Occipital lobe (tissue), 2 donors: Measurements from ENCODE around the gene PIPOX. TPM values are rescaled to one million over a fixed set of nuclear protein-coding genes. Genes with fewer than 3 reads are reported as not detected.

Experiments
- DNase-seq: peaks from one replicate; lab custom pipeline; 2025; lab: John Stamatoyannopoulos, UW
- total RNA-seq: library from RNA; depleted of rRNA; stranded (reverse); fragments of >200 nt; gene quantifications from one replicate; pipeline ENCODE4 v1.2.3, GENCODE V29; 2014

PIPOX gene, protein sequence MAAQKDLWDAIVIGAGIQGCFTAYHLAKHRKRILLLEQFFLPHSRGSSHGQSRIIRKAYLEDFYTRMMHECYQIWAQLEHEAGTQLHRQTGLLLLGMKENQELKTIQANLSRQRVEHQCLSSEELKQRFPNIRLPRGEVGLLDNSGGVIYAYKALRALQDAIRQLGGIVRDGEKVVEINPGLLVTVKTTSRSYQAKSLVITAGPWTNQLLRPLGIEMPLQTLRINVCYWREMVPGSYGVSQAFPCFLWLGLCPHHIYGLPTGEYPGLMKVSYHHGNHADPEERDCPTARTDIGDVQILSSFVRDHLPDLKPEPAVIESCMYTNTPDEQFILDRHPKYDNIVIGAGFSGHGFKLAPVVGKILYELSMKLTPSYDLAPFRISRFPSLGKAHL
- 4.1 TPM for total RNA-seq

DNA sequence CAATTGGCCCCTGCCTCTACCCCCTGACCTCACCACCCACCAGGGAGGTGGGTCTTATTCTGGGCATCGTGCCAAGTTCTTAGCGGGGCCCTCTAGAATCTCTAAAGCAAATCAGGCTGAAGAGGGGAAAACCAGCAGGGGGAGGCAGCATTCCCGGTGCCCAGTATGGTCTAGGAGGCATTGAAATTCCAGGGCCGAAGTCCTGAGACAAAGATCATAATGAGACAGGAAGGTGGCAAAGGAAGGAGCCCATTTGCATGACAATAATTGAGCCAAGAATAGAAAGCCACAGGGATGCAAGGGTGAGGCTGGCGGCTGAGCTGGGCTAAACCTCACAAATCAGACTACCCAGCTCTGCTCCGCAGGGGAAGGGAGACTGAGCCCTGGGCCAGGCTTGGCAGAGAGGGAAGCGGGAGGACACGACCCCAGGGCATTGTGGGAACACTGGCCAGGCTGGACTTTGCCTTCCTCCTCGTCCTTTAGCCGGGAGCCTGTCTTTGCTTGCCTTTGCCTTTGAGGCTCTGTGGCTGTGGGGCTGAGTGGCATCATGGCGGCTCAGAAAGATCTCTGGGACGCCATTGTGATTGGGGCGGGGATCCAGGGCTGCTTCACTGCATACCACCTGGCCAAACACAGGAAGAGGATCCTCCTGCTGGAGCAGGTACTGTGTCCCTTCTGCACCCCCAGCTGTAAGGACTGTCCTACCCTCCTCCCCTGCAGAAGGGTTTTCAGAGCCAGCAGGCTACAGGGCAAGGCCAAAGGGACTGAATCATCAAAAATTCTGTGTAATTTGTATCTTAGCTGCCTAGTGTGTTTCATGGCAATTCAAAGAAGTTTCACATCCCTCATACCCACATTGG is at the start of gene PIPOX:
TSS of gene PIPOX (plus strand) at position 463 of the 860 bp plus-strand sequence. CDS start at position 548, 85 bp downstream.
- no peak for DNase-seq

DNA sequence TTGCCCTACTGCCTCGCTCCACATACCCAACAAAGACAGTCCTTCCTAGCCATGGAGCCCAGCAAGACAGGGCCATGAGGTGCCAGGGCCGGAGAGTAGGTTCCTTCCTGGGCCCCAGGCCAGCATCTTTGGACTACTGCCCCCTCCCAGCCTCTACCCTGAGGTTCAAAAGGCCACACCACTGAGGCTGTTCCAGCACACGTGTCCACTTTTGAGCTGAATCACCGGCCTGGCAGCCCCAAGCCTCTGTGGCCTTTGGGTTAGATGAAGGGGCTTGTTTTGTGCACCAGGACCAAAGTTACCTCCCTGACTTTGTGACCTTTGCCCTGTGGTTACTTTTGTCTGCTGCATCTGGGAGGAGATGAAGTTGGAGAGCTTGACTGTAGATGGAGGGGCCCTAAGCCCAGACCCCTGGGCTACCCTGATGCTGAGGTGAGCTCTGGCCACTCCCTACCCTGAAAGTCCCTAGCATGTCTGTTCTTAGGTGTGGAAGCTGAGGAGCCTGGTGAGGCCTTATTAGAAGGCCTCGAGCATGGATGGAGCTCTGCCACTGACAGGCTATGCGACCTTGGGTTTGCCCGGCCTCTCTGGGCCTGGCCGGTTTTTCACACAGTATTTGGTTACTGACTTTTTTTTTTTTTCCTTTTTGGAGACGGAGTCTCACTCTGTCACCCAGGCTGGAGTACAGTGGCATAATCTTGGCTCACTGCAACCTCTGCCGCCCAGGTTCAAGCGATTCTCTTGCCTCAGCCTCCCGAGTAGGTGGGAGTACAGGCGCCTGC is 49.1 kb upstream of the PIPOX start:
- DNase-seq, result no peak

DNA sequence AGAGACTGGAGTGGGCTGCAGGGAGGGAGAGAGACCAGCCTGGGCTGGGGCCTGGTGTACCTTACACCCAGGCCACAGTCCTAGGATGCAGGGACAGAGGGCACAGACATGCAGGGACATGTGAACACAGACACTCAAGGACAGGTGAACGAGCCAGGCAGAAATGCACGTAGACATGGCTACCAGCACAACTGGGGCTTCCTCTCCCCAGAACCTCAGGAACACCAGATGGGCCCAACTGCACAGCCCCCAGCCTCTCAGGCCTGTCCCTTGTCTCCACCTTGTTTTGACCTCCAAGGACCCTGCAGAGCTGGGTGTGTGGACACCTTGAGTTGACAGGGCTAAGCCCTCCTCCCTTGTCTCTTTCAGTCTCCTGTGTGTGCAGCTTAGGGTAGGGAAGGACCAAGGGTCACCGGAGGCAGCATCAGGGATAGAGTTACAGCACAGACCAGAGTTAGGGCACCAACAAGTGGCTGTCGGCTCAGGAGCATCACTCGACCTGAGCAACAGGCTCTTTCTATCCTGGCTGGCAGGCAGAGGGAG is 46.3 kb upstream of the PIPOX start:
- DNase-seq, result no peak

DNA sequence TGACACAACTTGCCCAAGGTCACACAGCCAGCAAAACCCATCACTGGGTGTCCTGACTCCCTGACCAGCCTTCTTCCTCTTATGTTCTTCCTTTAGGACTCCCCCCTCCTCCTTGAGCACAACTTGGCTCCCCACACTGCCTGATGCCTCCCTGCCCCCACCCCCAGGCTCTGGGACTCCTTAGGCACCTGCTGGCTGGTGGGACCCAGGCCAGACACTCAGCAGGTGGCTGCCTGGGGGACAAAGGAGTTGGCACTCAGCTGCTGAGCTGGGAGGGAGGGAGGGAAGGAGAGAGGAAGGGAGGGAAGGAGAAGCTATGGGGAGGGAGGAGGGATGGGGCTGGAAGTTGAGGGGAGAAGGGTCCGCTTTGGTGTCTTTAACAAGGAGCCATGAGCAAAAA is 45.1 kb upstream of the PIPOX start:
- DNase-seq, result no peak

DNA sequence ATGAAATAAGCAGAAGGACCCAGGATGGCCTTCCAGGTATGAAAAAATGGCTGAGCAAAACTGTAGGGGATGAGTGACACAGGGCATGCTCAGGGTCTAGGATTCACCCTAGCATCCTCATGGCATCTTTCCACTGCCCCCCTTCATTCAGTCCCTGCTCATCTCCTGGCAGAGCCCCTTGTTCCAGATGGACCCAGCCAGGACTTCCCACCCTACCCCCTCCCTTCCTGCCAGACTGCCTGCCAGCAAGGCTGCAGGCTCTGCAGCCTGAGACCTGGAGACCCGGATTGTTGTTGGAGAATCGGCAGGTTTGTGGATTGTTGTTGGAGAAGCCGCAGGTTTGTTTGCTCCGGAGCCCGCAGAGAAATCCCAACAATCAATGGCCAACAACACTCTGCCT is 43.7 kb upstream of the PIPOX start:
- DNase-seq, result no peak

DNA sequence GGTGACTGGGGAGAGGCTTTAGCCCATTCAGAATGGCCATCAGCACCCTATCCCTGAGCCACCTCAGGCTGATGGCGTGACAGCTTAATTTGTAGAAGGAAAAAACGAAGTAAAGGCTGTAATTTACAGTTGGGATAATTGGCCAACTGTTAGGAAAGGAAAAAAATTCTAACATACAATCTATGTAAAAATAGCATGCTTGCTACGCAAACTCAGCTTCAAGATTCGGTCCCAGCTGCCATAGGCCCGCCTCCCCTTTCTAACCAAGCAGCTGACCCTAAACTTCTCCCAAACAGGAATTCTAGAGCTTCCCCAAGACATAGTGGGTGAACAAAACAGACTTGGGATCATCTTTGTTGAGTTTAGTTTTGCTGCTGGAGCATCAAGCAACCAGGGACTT is 42.0 kb upstream of the PIPOX start:
- no peak for DNase-seq

DNA sequence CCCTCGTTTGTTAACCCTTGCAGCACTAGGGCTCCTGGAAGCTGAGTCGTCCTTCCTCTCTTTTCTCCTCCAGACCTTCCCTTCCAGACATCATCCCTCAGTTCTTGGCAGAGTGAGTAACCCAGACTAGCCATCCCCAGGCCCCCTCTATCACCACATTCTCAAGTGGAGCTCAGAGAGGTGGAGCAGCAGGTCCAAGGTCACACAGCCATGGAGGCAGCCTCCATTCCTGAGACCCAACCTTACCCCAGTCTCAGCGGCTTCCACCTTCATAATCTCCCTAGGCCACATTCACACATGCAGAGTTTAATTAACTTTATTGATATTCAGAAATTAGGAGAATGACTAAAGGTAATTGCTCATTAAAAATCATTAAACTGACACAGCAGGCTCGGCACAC is 40.1 kb upstream of the PIPOX start:
- DNase-seq, result no peak

DNA sequence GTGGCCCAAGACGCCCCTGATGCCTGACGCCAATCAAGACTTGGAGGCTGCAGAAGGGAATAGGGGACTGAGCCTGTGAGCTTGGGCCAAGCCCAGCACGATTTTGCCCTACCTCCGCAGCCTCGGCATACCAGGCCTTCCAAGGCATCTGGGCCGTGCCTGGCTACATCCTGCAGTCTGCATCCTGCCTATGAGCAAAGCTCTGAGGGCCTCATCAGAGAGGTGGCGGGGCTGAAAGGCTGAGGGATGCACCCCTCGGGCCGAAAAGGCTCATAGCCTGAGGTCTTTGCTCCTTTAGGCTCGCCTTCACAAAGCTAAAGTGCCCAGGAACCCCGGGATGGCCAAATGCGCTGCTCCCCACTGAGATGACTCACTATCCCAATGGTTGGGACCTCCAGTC is 39.7 kb upstream of the PIPOX start:
- DNase-seq, result no peak

DNA sequence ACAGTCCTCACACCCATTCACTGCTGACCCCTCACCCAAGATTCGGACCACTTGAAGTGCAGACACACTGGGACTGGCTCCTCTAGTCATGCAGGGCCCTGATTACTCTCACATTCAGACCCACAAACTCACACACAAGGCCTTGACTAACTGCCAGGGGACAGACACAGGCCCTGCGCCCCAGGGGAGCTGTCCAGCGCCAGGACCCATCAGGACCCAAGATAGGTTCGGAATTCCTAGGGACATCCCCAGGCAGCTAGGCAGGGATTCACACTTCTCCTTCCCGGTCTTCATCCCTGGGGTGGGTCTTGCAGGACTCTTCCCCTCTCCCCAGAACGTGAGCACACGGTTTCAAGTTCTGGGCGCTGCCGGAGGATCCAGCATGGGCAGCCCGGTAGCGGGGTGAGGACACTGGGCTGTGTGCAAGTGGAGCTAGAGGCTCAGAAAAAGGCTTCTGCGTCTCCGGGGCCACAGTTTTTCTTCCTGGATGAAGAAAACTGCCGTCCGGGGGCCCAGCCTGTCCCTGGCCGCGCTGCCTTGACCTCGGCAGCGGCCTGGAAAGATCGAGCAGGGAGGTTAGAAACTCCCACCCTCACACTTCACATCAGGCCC is 38.8 kb upstream of the PIPOX start:
- no peak for DNase-seq

DNA sequence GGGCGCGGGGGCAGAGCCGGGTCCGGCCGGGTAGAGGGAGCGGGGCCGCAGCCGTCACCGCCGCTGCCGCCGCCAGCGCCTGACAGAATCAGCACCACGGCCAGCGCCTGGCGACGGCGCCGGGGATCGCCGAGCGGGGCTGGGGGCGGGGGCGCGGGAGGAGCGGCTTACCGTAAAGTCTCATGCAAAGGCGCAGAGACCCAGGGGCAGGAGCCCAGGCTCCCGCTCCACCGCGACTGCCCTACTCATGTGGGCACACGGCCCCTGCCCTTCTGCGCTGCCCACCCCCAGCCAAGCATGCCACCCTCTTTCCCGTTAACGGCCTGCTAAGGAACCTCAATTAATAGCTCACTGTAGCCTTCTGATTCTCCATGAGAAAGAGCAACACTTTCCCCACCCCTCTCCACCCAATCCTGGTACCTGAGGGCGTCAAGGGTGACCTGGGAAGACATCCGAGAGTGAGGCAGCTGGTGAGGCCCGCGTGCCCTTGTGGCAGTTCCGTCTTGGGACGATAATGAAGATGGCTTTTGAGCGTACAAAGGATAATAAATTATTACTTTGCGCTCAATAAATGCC is 36.9 kb upstream of the PIPOX start, which contains the start of gene SEZ6:
TSS of gene SEZ6 (minus strand) at position 98 of the 576 bp plus-strand sequence. CDS start 164 bp downstream, outside the sequence.
- peak; percentile 67 for DNase-seq

DNA sequence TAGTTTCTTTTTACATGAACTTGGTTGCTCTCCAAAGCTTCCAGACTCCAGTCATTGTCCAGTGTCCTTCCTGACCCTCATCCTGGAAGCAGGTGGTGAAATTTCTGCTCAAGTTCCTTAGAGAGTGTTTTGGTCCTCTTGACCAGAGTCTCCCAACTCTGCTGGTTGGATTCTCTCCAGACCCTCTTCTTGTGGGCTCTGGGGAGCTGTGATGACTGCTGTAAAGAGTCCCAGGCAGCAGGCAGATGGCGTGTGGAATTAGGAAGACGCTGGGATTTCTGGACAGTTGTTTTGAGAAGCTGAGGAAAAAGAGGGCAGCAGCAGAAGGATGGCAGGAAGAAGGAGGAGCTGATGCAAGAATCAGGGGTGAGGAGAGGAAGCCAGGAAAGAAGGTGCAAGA is 35.5 kb upstream of the PIPOX start:
- DNase-seq, result no peak

DNA sequence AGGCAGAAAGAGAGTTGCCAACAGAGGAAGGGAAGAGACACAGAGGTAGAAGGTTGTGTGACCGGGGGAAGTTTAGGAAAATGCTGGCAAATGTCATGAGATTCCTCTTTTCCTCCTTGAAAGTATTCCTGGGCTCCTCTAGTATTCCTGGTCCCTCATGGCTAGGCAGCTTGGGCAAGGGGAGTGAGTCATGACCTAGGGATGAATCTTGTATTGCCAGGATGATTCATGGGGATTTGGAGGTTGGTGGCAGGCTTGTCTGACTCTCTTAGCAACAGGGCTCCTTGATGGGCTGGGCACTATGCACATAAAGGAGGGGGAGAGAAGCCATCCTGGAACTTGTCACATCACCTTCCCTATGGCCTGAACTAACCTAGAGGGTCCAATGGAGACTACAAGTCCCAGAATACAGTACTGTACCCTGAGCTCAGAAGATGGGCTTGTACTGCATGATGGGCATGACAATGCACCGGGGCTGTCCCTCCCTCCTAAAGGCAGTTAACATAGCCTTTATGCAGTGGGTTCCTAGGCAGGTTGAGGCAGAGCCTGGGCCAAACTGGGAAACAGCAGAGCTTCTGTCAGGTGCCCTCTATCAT is 35.0 kb upstream of the PIPOX start:
- DNase-seq, result no peak

DNA sequence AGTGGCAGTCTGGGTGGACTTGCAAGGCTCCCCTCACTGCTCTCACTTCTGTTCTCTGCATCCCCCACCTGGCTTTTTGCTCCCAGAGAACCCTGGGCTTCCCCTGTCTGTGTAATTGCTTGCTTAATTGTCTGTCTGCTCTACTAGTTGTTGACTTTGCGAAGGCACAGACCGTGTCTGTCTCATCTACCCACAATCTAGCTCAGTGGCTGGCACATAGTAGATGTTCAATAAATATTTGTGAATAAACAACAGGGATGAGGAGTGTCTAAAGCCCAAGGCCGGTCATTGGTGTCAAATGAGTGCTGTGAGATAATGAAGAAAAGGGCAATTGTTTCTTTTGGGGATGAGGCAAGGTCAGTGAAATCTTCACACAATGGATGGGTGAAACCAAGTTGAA is 34.4 kb upstream of the PIPOX start:
- no peak for DNase-seq

DNA sequence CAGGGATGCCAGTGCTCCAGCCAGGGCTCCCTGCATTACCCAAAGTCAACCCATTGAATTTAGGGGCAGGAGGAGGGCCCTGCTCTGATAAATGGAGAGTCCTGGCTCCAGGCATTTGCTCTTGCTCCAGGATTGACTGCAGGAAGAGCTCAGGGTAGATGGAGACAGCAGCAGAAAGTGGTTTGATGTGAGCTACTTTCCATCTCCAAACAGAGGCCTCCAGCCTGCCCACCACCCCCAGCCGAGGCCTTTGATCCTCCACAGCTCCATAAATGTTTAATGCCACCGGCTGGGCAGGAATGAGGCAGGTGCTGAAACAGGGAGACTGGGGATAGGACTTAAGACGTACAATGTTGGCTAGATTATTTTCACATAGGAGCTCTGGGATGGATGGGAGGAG is 32.8 kb upstream of the PIPOX start:
- no peak for DNase-seq

DNA sequence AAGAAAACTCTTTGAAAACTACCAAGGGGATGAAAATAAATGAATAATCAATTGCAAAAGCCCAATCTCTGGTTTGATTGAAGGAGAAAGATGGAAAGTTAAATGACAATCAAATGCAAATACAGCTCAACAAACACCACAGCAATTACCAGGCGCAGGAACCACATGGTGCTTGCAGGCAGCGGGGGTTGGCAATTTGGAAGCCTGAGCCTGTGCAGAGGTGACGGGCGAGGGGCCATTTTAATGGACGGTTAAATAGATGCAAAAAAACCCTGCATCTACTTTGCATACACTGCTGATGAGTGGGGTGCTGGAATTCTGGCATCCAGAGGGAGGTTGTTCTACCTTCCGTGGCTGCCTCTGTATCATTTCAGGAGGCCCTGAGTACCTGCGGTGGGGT is 32.4 kb upstream of the PIPOX start:
- no peak for DNase-seq

DNA sequence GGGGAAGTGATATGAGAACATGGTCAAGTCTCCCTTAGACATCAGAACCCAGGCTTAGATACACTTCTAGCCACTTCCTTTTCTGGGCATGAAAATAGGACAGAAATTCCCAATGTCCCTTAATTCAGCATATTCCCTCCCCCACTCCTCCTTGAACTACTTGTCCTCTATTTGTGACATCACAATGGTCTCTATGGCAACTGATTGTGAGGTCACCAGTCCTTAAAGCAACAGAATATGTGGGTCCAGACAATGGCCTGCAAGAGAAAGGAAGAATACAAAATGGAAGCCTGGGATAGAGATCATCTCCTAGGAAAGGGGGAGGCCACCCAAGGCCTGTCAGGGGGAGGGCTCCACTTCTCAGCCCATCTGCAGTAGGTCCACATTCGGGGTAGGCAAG is 30.4 kb upstream of the PIPOX start:
- DNase-seq, result no peak

DNA sequence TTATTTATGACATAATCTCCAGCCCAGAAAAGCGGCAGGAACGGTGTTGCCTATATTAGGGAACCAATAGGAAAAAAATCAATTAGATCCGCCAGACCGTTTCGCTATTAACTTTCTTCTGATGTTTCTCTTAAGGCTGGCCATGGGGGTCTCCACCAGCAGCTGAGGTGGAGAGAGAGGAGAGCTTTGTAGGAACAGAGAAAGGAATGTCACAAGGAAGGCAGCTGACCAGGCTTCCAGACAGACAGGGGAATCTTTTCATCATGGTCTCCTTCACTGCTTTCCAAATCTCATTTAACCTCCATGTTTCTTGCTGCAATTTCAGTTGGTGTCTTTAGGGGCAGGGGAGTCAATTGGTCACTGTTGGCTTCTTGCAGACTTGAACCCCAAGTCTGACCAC is 28.2 kb upstream of the PIPOX start:
- DNase-seq, result no peak

DNA sequence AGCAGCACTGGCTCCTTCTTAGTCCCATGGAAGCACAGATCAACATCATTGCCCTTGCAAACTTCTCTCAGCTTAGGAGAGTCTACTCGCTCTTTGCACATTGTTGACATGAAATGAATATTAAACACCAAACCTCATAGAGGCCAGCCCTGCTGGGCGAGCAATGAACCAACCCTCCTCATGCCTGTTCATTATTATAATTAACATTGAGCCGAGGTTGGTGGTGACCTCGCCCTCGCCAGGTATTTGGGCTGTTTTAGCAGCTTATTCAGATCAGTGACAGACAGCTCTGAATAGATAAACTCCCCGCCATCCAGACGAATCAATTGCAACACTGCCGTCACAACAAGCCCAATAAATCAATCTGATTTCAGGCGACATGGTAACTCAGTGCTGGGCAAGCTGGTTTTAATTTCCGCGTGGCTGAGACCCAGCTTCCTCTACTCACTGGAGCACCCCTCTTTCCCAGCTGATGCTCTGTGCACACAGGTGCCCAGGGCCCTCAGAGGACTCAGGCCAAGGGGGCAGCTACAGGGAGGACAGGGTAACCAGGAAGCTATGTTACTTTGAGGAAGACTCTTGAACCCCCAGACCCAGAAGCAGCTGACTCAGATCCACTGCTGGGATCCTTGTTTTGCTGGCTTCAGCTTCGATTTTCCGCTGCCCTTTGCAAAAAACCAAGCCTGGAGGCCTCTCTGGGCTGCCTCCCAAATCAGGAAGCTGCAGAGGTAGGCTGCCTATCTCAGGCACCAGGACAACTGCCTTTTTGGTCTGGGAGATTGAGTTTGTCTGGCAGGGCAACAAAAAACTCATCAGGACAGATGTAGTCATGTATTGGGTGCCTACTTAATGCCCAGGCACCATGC is 26.4 kb upstream of the PIPOX start:
- DNase-seq, result no peak

DNA sequence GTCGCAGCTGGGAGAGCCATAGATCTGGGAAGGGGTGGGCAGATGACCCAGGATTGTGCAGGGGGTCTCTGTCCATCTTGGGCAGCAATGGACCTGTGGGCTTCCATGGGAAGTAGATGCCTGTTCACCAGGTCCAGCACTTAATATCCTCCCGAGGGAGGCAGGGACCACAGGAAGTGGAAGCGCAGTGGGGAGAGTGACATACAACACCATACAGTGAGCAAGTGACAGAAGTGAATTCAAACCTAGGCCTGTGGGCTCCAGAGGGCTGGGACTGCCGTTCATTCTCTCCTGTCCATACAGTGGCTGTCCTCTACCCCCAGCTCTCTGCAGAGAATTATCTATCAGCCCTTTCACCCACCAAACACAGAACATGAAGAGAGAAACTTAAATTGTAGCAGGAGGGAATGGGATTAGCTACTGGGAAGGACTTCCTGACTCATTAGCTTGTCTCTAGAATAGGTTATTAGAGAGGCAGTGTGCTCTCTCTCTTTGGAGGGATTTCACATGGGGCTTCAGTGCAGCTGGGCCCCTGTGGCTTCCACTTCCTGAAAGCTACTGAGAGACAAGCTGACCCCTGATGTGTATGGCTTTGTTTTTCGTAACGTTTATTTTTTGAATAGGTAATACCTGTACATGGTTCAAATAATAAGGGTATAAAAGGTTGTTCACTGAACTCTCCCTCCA is 24.0 kb upstream of the PIPOX start:
- DNase-seq, result no peak
